ENCODE measurements around the gene PRIMA1. TPM values are rescaled to one million over a fixed set of nuclear protein-coding genes. Genes with fewer than 3 reads are reported as not detected.

PRIMA1 gene
- polyA plus RNA-seq, 3 donors: not detected

DNA sequence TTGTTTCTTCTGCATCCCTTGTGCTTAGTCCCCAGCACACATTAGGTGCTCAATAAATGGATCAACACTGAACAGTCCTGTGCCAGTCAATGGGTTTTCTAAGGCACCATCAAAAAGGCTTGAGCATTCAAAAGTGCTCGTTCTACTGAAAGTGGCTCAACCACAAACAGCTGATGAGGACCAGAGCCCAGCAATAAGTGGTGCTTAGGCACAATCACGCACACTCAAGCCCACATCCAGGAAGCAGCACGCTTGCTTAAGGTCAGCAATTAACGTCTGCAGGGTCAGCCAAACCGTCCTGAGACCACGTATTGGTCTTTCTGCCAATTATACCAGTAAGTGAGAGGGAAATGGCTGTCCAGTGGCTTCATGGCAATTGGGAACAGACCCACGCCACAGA, 56.5 kb downstream of the PRIMA1 start:
- peaks cover 2 to 7% (median 4%) of the 10 kb centered on the region in 3 donors for H3K27me3 Mint-ChIP-seq (ENCODE audit: low read depth in 3 of 3)
- H3K27me3 ChIP-seq (ENCODE audit: control insufficient read depth in 2 of 2, insufficient read depth in 2 of 2, low read length in 2 of 2): no peaks in the 10 kb centered on the region
- H3K36me3 ChIP-seq (replicated peaks in 1 of 2; ENCODE audit: control insufficient read depth in 1 of 2, insufficient read depth in 2 of 2, low read length in 2 of 2): no peaks in the 10 kb centered on the region
- no peak overlapping the region for H3K27ac Mint-ChIP-seq
- H3K27ac ChIP-seq (ENCODE audit: low read depth in 1 of 2, low read length in 2 of 2): no peak overlapping the region
- TF ChIP-seq, protein P1, sequence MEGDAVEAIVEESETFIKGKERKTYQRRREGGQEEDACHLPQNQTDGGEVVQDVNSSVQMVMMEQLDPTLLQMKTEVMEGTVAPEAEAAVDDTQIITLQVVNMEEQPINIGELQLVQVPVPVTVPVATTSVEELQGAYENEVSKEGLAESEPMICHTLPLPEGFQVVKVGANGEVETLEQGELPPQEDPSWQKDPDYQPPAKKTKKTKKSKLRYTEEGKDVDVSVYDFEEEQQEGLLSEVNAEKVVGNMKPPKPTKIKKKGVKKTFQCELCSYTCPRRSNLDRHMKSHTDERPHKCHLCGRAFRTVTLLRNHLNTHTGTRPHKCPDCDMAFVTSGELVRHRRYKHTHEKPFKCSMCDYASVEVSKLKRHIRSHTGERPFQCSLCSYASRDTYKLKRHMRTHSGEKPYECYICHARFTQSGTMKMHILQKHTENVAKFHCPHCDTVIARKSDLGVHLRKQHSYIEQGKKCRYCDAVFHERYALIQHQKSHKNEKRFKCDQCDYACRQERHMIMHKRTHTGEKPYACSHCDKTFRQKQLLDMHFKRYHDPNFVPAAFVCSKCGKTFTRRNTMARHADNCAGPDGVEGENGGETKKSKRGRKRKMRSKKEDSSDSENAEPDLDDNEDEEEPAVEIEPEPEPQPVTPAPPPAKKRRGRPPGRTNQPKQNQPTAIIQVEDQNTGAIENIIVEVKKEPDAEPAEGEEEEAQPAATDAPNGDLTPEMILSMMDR (IDR thresholded peaks at IDR 0.05): no peak
- H2AFZ ChIP-seq (ENCODE audit: insufficient read depth, low read depth, low read length, poor library complexity, severe bottlenecking): no peak overlapping the region
- intact Hi-C loops (cut with micrococcal nuclease): no loop called here
- no peaks in the 10 kb centered on the region for H4K20me1 ChIP-seq (ENCODE audit: insufficient read depth, low read length)
- DNase-seq: no peak
- H3K4me1 Mint-ChIP-seq: no peaks in the 10 kb centered on the region
- peaks cover 0 to 2% (median 0%) of the 10 kb centered on the region in 7 donors for H3K9me3 Mint-ChIP-seq
- no peaks in the 10 kb centered on the region for H3K4me1 ChIP-seq (ENCODE audit: control insufficient read depth in 1 of 2, insufficient read depth in 2 of 2, low read length in 2 of 2)
- H3K4me3 ChIP-seq (replicated peaks in 1 of 3; ENCODE audit: low read depth in 2 of 3, low read length in 3 of 3): no peak overlapping the region
- H3K9me3 ChIP-seq (replicated peaks in 1 of 2; ENCODE audit: control insufficient read depth in 1 of 2, insufficient read depth in 1 of 2, low read length in 2 of 2): no peaks in the 10 kb centered on the region
- H3K9ac ChIP-seq (ENCODE audit: insufficient read depth, low read length, poor library complexity, severe bottlenecking): no peak overlapping the region
- WGBS (ENCODE audit: insufficient coverage): 40% methylated on average over 5 of the region's 7 CpGs
- no peaks in the 10 kb centered on the region for H3K36me3 Mint-ChIP-seq
- no peak overlapping the region for H3K4me3 Mint-ChIP-seq
- H3K4me2 ChIP-seq (replicated peaks; ENCODE audit: extremely low read depth, low read length, poor library complexity, severe bottlenecking): no peak overlapping the region
- H3K79me2 ChIP-seq (ENCODE audit: insufficient read depth, low read length): no peaks in the 10 kb centered on the region

DNA sequence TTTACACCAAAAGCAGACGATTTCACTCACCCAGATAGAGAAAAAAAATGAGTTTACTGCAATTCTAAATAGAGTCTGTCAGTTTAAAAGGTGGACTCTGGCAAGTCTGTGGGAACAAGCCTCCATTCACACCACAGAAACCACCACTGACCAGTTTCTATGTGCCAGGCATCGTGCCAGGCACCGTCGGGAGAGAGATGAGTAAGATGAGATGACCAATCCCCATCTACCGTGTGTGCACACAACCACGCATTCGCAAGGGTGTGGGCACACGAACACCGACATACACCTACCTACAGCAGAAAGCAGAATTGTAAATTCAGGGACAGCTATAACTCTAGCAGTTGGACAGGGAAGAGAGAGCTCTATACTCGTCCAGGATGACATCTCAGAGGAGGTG, 58.3 kb downstream of the PRIMA1 start:
- Histone ChIP-seq H3K79me2 (ENCODE audit: insufficient read depth, low read length) (no peaks in the 10 kb centered on the region), H3K4me2 (replicated peaks; ENCODE audit: extremely low read depth, low read length, poor library complexity, severe bottlenecking) (no peak overlapping the region), H3K9ac (ENCODE audit: insufficient read depth, low read length, poor library complexity, severe bottlenecking) (no peak overlapping the region), H3K4me1 (ENCODE audit: control insufficient read depth in 1 of 2, insufficient read depth in 2 of 2, low read length in 2 of 2) (no peaks in the 10 kb centered on the region), H3K27me3 (ENCODE audit: control insufficient read depth in 2 of 2, insufficient read depth in 2 of 2, low read length in 2 of 2) (no peaks in the 10 kb centered on the region), H4K20me1 (ENCODE audit: insufficient read depth, low read length) (no peaks in the 10 kb centered on the region), H3K27ac (ENCODE audit: low read depth in 1 of 2, low read length in 2 of 2) (no peak overlapping the region), H3K9me3 (replicated peaks in 1 of 2; ENCODE audit: control insufficient read depth in 1 of 2, insufficient read depth in 1 of 2, low read length in 2 of 2) (no peaks in the 10 kb centered on the region), H3K4me3 (replicated peaks in 1 of 3; ENCODE audit: low read depth in 2 of 3, low read length in 3 of 3) (no peak overlapping the region), H3K36me3 (replicated peaks in 1 of 2; ENCODE audit: control insufficient read depth in 1 of 2, insufficient read depth in 2 of 2, low read length in 2 of 2) (no peaks in the 10 kb centered on the region), H2AFZ (ENCODE audit: insufficient read depth, low read depth, low read length, poor library complexity, severe bottlenecking) (no peak overlapping the region)
- peaks cover 0 to 7% (median 4%) of the 10 kb centered on the region in 3 donors for H3K27me3 Mint-ChIP-seq (ENCODE audit: low read depth in 3 of 3)
- no peak overlapping the region for H3K27ac Mint-ChIP-seq
- no peak for DNase-seq
- intact Hi-C loops (cut with micrococcal nuclease): no loop called here
- WGBS (ENCODE audit: insufficient coverage): 57% methylated on average over 1 of the region's 10 CpGs
- no peaks in the 10 kb centered on the region for H3K36me3 Mint-ChIP-seq
- peaks cover 0 to 2% (median 0%) of the 10 kb centered on the region in 7 donors for H3K9me3 Mint-ChIP-seq
- no peaks in the 10 kb centered on the region for H3K4me1 Mint-ChIP-seq
- TF ChIP-seq, protein P1 (IDR thresholded peaks at IDR 0.05): no peak
- H3K4me3 Mint-ChIP-seq: no peak overlapping the region
